HG03175 (cell line): ENCODE data around the gene SLC6A3.

ENCODE experiments used
- ATAC-seq: cut with Tn5 transposase; IDR thresholded peaks from one replicate; pipeline ENCODE4 v1.9.1; 2021; ENCODE audit warnings: mild to moderate bottlenecking, moderate library complexity; ENCODE audit not compliant: unreplicated experiment

Gene SLC6A3

GRCh38 chr5:1442222-1443145 lies 2.8 kb downstream of the SLC6A3 start:
- ATAC-seq, result no peak

GRCh38 chr5:1441166-1441865 lies 3.9 kb downstream of the SLC6A3 start:
- ATAC-seq, result no peak

DNA sequence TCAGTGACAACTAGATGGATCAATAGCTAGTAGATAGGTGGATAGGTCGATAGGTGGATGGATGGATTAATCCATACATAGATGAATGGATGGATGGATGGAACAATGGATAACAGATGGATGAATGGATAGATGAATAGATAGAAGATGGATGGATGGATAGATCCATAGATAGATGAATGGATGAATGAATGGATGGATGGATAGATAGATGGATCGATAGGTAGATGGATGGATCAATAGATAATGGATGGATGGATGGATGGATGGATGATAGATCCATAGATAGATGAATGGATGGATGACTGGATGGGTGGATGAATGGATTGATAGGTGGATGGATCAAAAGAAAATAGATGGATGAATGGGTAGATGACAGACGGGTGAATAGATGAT lies 5.1 kb downstream of the SLC6A3 start:
- ATAC-seq, result no peak

- no peak for ATAC-seq
These were observed 5.7 kb downstream of the SLC6A3 start for GRCh38 chr5:1439388-1440097.

DNA sequence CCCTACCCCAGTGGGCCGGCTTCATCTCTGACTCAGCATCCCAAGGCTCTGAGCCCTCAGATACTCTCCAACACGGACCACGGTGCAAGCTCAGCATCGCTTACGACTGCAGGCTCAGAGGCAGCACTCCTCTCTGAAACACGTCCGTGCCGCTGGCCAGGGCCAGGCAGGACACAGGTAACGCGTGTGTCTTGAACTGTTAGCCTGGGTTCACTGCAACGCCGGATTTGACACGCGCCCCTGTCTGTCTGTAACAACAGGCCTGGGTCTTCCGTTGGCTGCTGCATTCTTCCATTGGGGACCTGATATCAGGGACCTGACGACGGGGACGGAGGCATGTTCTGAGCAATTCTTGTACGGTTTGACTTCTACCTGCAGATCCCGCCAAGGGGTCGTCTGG lies 6.4 kb downstream of the SLC6A3 start:
- ATAC-seq, result no peak

GRCh38 chr5:1437876-1438559 lies 7.2 kb downstream of the SLC6A3 start:
- no peak for ATAC-seq

GRCh38 chr5:1437226-1437829 lies 7.9 kb downstream of the SLC6A3 start:
- ATAC-seq, result no peak

GRCh38 chr5:1436681-1437080 lies 8.6 kb downstream of the SLC6A3 start:
- ATAC-seq, result no peak

GRCh38 chr5:1436036-1436435 lies 9.2 kb downstream of the SLC6A3 start:
- ATAC-seq, result no peak

DNA sequence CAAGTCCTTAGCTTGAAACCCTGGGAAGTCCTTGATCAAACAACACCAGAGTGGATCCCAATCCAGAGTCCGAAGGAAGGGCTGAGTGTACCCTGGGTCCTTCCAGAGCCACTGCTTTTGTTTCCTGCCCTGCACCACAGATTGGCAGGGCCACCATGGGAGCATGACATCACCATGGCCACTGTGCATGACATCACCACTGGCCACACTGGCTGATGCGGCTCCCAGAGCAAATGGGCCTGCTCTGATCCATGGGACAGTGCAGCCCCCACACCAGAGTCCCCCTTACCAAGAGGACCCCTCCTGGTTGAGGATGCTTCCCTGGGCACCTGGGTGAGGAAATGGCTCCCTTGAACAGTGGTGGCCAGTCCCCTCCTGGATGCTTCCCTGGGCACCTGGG lies 9.9 kb downstream of the SLC6A3 start:
- ATAC-seq, result no peak

GRCh38 chr5:1432296-1432695 lies 12.9 kb downstream of the SLC6A3 start:
- no peak for ATAC-seq

DNA sequence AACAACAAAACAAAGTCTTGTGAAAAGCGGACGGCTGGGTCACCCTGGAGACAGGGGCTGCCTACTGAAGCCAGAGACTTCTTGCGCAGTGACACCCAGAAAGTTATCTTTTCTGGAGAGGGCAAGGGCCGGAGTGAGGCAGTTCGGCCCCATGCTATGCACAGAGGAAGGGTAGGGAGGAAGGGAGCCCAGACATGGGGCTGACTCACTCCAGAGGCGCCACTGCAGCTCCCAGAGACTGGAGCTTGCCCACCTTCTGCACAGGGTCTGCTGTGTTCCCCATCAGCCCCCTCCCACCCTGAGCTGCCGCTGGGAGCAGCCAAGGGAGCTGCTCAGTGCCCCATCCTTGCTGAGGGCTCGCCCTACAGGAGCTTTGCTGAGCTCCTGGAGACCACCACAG lies 13.3 kb downstream of the SLC6A3 start:
- ATAC-seq, result no peak

- no peak for ATAC-seq
These were observed 14.0 kb downstream of the SLC6A3 start for GRCh38 chr5:1431021-1431811.

DNA sequence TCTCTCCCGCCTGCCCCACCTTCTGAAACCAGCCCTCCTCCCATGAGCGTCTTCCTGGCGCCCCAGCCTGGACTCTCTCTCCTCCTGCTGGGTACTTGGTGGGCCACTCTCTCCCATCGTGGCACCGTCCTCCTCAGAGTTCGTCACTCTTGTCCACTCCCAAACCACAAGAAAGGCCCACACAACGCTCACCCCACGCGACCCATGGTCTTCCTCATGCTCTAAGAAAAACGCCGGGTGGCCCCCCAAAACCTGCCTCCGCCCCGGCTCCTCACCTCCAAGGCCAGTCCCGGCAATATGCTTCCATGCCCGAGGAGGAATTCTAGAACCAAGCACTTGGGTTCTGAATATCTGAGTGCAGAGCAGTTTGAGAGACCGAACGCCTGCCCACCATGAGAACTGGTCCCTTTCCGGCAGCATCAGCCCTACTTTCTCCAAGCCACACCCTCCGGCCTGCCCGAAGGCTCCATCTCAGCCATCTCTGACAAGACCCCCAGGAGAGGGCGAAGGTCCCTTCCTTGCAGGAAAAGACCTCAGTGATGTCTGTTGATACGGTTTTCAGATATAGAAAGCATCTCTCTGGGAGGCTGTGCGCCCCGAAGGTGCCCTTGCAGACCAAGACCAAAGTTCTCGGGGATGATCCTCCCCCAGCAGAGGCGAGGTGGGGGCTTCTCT lies 15.0 kb downstream of the SLC6A3 start:
- ATAC-seq, result no peak

DNA sequence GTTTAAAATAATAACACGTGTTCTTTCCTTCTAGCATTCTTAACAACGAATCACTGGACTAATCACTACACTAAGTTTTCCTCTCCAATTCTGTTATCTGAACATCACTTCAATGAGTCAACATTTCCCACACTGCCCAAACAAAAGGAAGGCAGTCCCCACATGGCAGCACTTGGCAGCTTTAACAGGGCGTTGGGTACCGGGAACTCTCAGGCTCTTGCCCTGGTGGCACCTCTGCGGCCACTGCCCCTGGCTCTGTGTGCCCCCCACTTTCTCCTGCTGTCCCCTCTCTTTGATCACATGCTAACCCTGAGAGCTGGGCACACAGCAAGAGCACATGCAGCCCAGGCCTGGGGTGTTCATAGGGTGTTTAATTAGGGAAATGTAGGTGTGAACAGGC lies 15.7 kb downstream of the SLC6A3 start:
- no peak for ATAC-seq

- ATAC-seq, result no peak
These were observed 16.2 kb downstream of the SLC6A3 start for GRCh38 chr5:1429066-1429465.

DNA sequence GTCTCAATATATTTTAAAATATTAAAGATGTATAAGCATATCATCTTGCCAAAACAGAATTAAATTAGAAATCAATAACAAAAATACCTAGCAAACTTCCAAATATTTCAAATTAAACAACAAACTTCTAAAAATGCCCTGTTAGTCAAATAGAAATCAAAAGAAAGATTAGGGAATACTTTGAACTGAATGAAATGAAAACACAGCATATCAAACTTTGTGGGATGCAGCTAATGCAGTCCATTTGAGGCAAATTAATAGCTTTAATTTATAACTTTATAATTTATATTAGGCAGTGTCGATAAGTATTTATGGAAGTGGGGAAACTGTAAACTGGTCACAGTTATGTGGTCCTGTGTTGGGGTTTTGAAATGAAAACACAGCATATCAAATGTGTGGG lies 17.1 kb downstream of the SLC6A3 start:
- ATAC-seq, result no peak

- ATAC-seq, result no peak
These were observed 20.5 kb downstream of the SLC6A3 start for GRCh38 chr5:1424716-1425115.

DNA sequence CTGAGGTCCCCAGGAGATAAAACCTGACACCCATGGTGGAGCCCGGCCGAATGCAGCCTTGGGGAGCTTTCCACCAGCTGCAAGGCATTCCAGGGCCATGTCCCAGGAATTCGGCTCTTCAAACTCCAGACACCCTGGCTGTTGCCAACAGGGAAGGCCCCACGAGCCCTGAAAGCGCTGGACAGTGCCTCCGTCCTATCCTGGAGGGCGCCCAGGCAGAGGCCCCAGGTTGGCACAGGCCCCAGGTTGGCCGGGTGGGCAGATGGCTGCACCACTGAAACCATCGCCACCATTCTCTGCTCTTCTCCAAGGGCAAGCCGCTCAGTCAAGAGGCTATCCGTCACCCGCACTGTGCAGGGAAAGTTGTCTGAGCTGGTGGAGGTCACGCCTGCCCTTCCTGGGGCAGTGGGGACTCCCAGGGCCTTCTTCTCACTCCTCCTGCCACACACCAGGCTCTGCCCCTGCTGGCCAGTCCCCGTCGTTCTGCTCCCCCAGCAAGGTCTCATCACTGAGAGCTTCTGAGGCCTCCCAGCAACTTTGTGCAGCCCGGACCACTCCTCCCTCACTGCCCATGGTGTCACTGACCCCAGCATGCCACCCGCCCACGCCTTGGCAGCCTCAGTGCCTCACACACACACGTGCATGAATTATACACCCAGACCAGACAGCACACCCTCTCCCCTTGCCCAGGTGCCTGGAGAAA lies 21.2 kb downstream of the SLC6A3 start:
- ATAC-seq, result no peak
